Fibroblast of lung (primary cell): ENCODE data around the gene SAMD8. TPM values are rescaled to one million over a fixed set of nuclear protein-coding genes. Genes with fewer than 3 reads are reported as not detected.
"Not testable (repeated sequence)": the region's sequence is repeated elsewhere in the genome, so short reads cannot be mapped to it uniquely, and the experiment has no call there.

Experiments
- DNase-seq, 2 donors: peaks; one replicate each; pipeline versions ENCODE4 v3.0.0 to v3.0.0-alpha.2; 2010; ENCODE audit warnings: low read depth in 2 of 2
- H2AFZ ChIP-seq: 2 replicates; pipeline ENCODE4 v1.5.1; 2012; ENCODE audit warnings: low read length, control low read depth, inconsistent platforms
- H3K27ac ChIP-seq: 2 replicates; pipeline ENCODE4 v1.5.1; 2011; ENCODE audit warnings: low read length, control low read depth; ENCODE audit not compliant: insufficient read depth
- H3K27me3 ChIP-seq: 2 replicates; pipeline ENCODE4 v1.5.1; 2011; ENCODE audit warnings: mild to moderate bottlenecking, low read length; ENCODE audit not compliant: control insufficient read depth, insufficient read depth
- H3K36me3 ChIP-seq: 2 replicates; pipeline ENCODE4 v1.5.1; 2011; ENCODE audit warnings: low read length; ENCODE audit not compliant: control insufficient read depth, insufficient read depth
- H3K4me1 ChIP-seq: 2 replicates; pipeline ENCODE4 v1.5.1; 2011; ENCODE audit warnings: low read length; ENCODE audit not compliant: control insufficient read depth, insufficient read depth; ENCODE audit errors: extremely low read depth
- H3K4me2 ChIP-seq: 2 replicates; pipeline ENCODE4 v1.5.1; 2011; ENCODE audit warnings: low read length, control low read depth; ENCODE audit not compliant: insufficient read depth; ENCODE audit errors: extremely low read depth
- H3K4me3 ChIP-seq, 4 experiments: fragments of 200-600 bp in 1 of 4; sonication (generic) in 1 of 4; replicated peaks in 1 of 4; 2 replicates each; pipeline ENCODE4 v1.5.1; 2011 to 2016; ENCODE audit warnings: low read length in 4 of 4, low read depth in 3 of 4, mild to moderate bottlenecking in 3 of 4, control low read depth in 2 of 4, inconsistent platforms in 1 of 4, mixed read lengths in 1 of 4; ENCODE audit not compliant: insufficient read depth in 1 of 4; ENCODE audit errors: control extremely low read depth in 1 of 4
- H3K79me2 ChIP-seq: 2 replicates; pipeline ENCODE4 v1.5.1; 2012; ENCODE audit warnings: mild to moderate bottlenecking, low read length, inconsistent platforms; ENCODE audit not compliant: control insufficient read depth, insufficient read depth
- H3K9ac ChIP-seq: 2 replicates; pipeline ENCODE4 v1.5.1; 2011; ENCODE audit warnings: mild to moderate bottlenecking, low read length, control low read depth; ENCODE audit not compliant: insufficient read depth
- H3K9me3 ChIP-seq: 2 replicates; pipeline ENCODE4 v1.5.1; 2012; ENCODE audit warnings: low read depth, low read length; ENCODE audit not compliant: control insufficient read depth, insufficient read depth
- H4K20me1 ChIP-seq: 2 replicates; pipeline ENCODE4 v1.5.1; 2011; ENCODE audit warnings: low read length; ENCODE audit not compliant: control insufficient read depth, insufficient read depth; ENCODE audit errors: extremely low read depth
- CTCF ChIP-seq, 2 donors: IDR thresholded peaks in 1 of 2; conservative IDR thresholded peaks in 1 of 2; 1 replicate in 1 of 2; 2 replicates in 1 of 2; pipeline ENCODE4 v1.5.1; 2011 to 2012; ENCODE audit warnings: low read length in 2 of 2, control low read depth in 1 of 2, inconsistent platforms in 1 of 2, low read depth in 1 of 2, mild to moderate bottlenecking in 1 of 2
- EZH2 ChIP-seq: IDR thresholded peaks from 2 replicates; pipeline ENCODE4 v1.5.1; 2012; ENCODE audit warnings: low read length, control low read depth, mild to moderate bottlenecking; ENCODE audit errors: missing control alignments
- polyA plus RNA-seq, 2 donors: library from polyadenylated mRNA; depleted of rRNA in 1 of 2; stranded (reverse) in 1 of 2; unstranded in 1 of 2; fragments of >200 nt; gene quantifications; 2 replicates each; pipeline ENCODE4 v1.2.1, GENCODE V29; 2011 to 2012; ENCODE audit warnings: missing spikeins in 1 of 2
- total RNA-seq: library from RNA; depleted of rRNA; stranded (reverse); fragments of >200 nt; gene quantifications from 2 replicates; pipeline ENCODE4 v1.2.1, GENCODE V29; 2014

The SAMD8 gene
- total and polyA plus RNA-seq, 2 donors (not counting 1 experiment from before 2014, with no cell fraction given), result 32.5 to 51.5 TPM

DNA sequence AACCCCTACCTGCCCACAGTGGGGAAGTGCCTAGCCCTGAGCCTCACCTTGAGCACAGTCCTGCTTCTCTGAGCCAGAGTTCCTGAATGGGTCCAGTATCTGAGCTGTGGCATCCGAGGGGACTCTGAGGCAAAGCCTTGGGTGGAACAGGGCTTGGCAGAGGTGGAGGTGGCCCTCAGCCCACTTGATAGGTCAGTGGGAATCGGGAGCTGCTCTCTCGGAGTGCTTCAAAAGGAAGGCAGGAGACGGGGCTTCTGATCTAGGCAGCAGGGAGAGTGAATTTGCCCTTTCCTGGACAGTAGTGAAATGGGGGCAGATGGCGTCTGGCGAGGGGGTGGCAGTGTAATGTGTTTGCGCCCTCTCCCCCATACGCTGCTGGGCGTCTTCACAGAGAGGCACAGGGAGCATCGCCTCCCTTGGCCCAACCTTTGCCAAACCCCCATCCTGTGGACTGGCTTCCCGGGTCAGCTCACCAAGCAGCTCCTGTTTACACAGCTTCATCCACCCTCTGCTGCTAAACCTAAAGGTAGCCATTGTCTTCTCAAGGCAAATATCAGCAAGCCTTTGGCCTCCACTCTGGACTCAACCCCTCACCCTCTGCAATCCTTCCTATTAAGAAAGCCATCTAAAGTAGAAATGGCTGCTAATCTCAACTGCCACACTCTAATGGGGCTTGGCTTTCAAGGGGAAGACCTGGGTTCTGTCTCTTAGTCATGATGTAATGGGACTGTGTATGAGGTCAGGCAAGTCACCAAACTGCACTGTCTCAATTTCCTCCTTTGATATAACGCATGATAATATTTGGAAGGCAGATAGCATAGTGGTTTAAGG is 78.0 kb downstream of the SAMD8 start:
- no peaks in the 10 kb centered on the region for H3K36me3 ChIP-seq
- no peaks in the 10 kb centered on the region for H3K27me3 ChIP-seq
- H4K20me1 ChIP-seq, result no peaks in the 10 kb centered on the region
- no peak for TF ChIP-seq EZH2
- TF ChIP-seq CTCF (conservative IDR thresholded peaks at IDR 0.05 in 1 of 2, IDR thresholded peaks at IDR 0.05 in 1 of 2; ENCODE audit: low read depth in 1 of 2, low read length in 2 of 2), result no peak
- H3K4me1 ChIP-seq, result peaks cover 8% of the 10 kb centered on the region
- no peak overlapping the region for H2AFZ ChIP-seq
- no peaks in the 10 kb centered on the region for H3K79me2 ChIP-seq
- no peak for DNase-seq
- no peak overlapping the region for H3K27ac ChIP-seq
- no peaks in the 10 kb centered on the region for H3K9me3 ChIP-seq
- H3K4me3 ChIP-seq, result no peak overlapping the region
- H3K4me2 ChIP-seq, result no peak overlapping the region
- no peak overlapping the region for H3K9ac ChIP-seq

DNA sequence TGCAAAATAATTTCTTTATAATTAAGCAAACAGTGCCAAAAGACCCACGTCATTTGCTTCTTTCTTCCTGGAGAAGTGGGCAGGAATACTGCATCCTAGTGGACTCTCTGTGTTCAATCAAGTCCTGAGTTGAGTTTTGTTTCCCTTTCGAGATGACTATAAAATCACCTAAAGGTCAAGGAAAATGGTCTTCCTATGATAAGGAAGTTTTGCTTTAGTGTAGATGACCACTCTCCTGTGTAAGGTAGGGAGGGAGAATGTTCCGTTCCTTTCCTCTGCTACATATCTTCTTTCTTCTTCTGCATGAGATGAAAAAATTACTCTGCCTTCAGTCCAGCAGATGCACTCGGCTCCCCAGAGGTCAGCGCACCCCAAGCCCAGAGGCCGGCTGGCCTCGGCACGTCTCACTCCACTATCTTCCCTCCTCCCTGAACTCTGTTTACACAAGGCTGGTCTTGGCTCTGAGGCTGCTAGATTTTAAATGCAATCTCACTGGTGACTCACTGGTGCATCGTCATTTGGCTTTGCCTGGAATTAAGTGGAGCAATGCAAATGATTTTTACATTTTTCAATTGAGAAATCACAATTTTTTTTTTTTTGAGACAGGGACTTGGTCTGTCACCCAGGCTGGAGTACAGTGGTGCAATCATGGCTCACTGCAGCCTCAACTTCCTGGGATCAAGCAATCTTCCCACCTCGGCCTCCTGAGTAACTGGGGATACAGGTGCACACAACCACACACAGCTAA is 80.5 kb downstream of the SAMD8 start:
- Histone ChIP-seq H3K9ac (peak overlapping the region; percentile 5), H3K36me3 (no peaks in the 10 kb centered on the region), H4K20me1 (no peaks in the 10 kb centered on the region), H3K27me3 (no peaks in the 10 kb centered on the region), H3K4me1 (peaks cover 8% of the 10 kb centered on the region), H3K9me3 (no peaks in the 10 kb centered on the region), H3K27ac (peak overlapping the region; percentile 63), H2AFZ (no peak overlapping the region), H3K4me2 (peak overlapping the region; percentile 53), H3K79me2 (no peaks in the 10 kb centered on the region), H3K4me3 (peak overlapping the region in 2 of 4 experiments; percentile 11 to 23)
- no peak for TF ChIP-seq EZH2
- peak; percentile 30 to 31 for TF ChIP-seq CTCF (conservative IDR thresholded peaks at IDR 0.05 in 1 of 2, IDR thresholded peaks at IDR 0.05 in 1 of 2; ENCODE audit: low read depth in 1 of 2, low read length in 2 of 2)
- DNase-seq, result peak; percentile 91 to 98

- H3K4me2 ChIP-seq, H3K27ac ChIP-seq, H3K4me3 ChIP-seq, H4K20me1 ChIP-seq, H3K9ac ChIP-seq, DNase-seq, H3K27me3 ChIP-seq, H2AFZ ChIP-seq, H3K9me3 ChIP-seq, H3K36me3 ChIP-seq, H3K4me1 ChIP-seq, H3K79me2 ChIP-seq: not testable (repeated sequence)
Measured at GRCh38 chr10:75194625-75195024, 83.2 kb downstream of the SAMD8 start.
